H1 (cell line): ENCODE results near the gene SLC7A10. TPM values are rescaled to one million over a fixed set of nuclear protein-coding genes. Genes with fewer than 3 reads are reported as not detected.

Source experiments
- BACH1 ChIP-seq: IDR thresholded peaks from 2 replicates; pipeline ENCODE4 v1.6.1; 2012; ENCODE audit warnings: low read length, improper control_type of control experiment
- EZH2 ChIP-seq: fragments of 200-600 bp; sonication (generic); IDR thresholded peaks from 2 replicates; pipeline ENCODE4 v1.7.1; 2012; ENCODE audit warnings: low read depth, mild to moderate bottlenecking, moderate library complexity, low read length, inconsistent platforms; ENCODE audit not compliant: severe bottlenecking
- JUN ChIP-seq: IDR thresholded peaks from 2 replicates; pipeline ENCODE4 v1.6.1; 2011; ENCODE audit warnings: low read depth, mild to moderate bottlenecking, improper control_type of control experiment, low read length
- MAFK ChIP-seq: IDR thresholded peaks from 2 replicates; pipeline ENCODE4 v1.6.1; 2012; ENCODE audit warnings: low read depth, mild to moderate bottlenecking, improper control_type of control experiment, low read length
- MAX ChIP-seq: IDR thresholded peaks from 2 replicates; pipeline ENCODE4 v1.6.1; 2012; ENCODE audit warnings: inconsistent platforms
- NRF1 ChIP-seq: IDR thresholded peaks from 2 replicates; pipeline ENCODE4 v1.6.1; 2011; ENCODE audit warnings: mild to moderate bottlenecking, low read depth, low read length, improper control_type of control experiment
- RAD21 ChIP-seq, 2 experiments: IDR thresholded peaks in 1 of 2; conservative IDR thresholded peaks in 1 of 2; 2 replicates each; pipeline ENCODE4 v1.6.1; 2011; ENCODE audit warnings: low read depth in 2 of 2, low read length in 2 of 2, improper control_type of control experiment in 1 of 2, inconsistent platforms in 1 of 2, mild to moderate bottlenecking in 1 of 2, moderate library complexity in 1 of 2
- SAP30 ChIP-seq: fragments of 300-600 bp; sonication (generic); IDR thresholded peaks from 2 replicates; pipeline ENCODE4 v1.7.1; 2012; ENCODE audit warnings: low read length, moderate library complexity, mild to moderate bottlenecking, inconsistent platforms; ENCODE audit not compliant: insufficient read depth, insufficient replicate concordance
- SRF ChIP-seq: IDR thresholded peaks from 2 replicates; pipeline ENCODE4 v1.6.1; 2011; ENCODE audit warnings: mild to moderate bottlenecking, low read depth, low read length, moderate library complexity
- TEAD4 ChIP-seq: IDR thresholded peaks from 2 replicates; pipeline ENCODE4 v1.6.1; 2012; ENCODE audit warnings: low read depth, low read length, inconsistent platforms, mixed read lengths
- polyA plus RNA-seq, 7 experiments: library from polyadenylated mRNA; depleted of rRNA in 3 of 7; stranded (reverse) in 5 of 7; unstranded in 2 of 7; fragments of >200 nt in 5 of 7; fragments of 200-250 nt in 2 of 7; gene quantifications; 1 replicate in 5 of 7; 2 replicates in 1 of 7; 4 replicates in 1 of 7; pipeline versions ENCODE4 v1.2.1 to v1.2.3, GENCODE V29; 2011 to 2013; ENCODE audit warnings: missing spikeins in 2 of 7, mixed read lengths in 2 of 7
- total RNA-seq: library from RNA; stranded (reverse); fragmentation: NEBNext Ultra II Directional; extraction: Animal tissue kit (Norgen Biotek cat#: 25700); gene quantifications from 2 replicates; pipeline ENCODE4 v1.2.1, GENCODE V29; 2021
- TF ChIP-seq, protein P1 (sequence below): fragments of 300-600 bp; sonication (generic); IDR thresholded peaks from 2 replicates; pipeline ENCODE4 v1.7.1; 2012; ENCODE audit warnings: low read length, moderate library complexity, mild to moderate bottlenecking, inconsistent platforms; ENCODE audit not compliant: insufficient replicate concordance

The SLC7A10 gene
- total and polyA plus RNA-seq, 2 of the 8 experiments (the other 6 are each of a cell fraction or from before 2014, with no cell fraction given) = 3.7 to 7.1 TPM

DNA sequence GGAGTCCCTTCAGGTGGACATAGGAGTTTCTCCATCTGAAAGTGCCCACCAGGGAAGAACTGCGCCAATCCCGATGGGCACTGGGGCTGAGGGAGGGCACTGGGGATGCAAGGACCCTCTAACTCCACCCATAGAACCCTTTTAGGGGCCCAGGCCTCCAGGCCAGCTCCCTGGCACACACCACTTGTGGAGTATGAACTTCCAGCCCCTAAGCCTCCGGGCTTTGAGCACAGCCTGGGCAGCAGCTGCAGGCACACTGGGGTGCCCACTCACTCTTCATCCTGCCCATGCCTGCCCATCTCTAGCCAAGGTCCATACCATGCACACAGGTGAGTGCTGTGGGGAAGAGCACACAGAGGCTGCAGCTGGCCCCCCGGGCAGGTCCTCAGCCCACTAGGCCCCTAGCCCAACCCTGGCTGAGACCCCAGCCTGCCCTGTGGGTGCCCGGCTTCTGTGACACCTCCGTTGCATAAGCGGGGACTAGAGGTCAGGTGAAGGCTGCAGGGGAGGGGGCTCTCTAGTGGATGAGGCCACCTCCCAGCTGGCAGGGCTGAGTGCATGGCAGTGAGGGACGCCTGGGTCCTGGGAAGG lies 14.6 kb upstream of the SLC7A10 start (continued):
- TF ChIP-seq, protein P1, sequence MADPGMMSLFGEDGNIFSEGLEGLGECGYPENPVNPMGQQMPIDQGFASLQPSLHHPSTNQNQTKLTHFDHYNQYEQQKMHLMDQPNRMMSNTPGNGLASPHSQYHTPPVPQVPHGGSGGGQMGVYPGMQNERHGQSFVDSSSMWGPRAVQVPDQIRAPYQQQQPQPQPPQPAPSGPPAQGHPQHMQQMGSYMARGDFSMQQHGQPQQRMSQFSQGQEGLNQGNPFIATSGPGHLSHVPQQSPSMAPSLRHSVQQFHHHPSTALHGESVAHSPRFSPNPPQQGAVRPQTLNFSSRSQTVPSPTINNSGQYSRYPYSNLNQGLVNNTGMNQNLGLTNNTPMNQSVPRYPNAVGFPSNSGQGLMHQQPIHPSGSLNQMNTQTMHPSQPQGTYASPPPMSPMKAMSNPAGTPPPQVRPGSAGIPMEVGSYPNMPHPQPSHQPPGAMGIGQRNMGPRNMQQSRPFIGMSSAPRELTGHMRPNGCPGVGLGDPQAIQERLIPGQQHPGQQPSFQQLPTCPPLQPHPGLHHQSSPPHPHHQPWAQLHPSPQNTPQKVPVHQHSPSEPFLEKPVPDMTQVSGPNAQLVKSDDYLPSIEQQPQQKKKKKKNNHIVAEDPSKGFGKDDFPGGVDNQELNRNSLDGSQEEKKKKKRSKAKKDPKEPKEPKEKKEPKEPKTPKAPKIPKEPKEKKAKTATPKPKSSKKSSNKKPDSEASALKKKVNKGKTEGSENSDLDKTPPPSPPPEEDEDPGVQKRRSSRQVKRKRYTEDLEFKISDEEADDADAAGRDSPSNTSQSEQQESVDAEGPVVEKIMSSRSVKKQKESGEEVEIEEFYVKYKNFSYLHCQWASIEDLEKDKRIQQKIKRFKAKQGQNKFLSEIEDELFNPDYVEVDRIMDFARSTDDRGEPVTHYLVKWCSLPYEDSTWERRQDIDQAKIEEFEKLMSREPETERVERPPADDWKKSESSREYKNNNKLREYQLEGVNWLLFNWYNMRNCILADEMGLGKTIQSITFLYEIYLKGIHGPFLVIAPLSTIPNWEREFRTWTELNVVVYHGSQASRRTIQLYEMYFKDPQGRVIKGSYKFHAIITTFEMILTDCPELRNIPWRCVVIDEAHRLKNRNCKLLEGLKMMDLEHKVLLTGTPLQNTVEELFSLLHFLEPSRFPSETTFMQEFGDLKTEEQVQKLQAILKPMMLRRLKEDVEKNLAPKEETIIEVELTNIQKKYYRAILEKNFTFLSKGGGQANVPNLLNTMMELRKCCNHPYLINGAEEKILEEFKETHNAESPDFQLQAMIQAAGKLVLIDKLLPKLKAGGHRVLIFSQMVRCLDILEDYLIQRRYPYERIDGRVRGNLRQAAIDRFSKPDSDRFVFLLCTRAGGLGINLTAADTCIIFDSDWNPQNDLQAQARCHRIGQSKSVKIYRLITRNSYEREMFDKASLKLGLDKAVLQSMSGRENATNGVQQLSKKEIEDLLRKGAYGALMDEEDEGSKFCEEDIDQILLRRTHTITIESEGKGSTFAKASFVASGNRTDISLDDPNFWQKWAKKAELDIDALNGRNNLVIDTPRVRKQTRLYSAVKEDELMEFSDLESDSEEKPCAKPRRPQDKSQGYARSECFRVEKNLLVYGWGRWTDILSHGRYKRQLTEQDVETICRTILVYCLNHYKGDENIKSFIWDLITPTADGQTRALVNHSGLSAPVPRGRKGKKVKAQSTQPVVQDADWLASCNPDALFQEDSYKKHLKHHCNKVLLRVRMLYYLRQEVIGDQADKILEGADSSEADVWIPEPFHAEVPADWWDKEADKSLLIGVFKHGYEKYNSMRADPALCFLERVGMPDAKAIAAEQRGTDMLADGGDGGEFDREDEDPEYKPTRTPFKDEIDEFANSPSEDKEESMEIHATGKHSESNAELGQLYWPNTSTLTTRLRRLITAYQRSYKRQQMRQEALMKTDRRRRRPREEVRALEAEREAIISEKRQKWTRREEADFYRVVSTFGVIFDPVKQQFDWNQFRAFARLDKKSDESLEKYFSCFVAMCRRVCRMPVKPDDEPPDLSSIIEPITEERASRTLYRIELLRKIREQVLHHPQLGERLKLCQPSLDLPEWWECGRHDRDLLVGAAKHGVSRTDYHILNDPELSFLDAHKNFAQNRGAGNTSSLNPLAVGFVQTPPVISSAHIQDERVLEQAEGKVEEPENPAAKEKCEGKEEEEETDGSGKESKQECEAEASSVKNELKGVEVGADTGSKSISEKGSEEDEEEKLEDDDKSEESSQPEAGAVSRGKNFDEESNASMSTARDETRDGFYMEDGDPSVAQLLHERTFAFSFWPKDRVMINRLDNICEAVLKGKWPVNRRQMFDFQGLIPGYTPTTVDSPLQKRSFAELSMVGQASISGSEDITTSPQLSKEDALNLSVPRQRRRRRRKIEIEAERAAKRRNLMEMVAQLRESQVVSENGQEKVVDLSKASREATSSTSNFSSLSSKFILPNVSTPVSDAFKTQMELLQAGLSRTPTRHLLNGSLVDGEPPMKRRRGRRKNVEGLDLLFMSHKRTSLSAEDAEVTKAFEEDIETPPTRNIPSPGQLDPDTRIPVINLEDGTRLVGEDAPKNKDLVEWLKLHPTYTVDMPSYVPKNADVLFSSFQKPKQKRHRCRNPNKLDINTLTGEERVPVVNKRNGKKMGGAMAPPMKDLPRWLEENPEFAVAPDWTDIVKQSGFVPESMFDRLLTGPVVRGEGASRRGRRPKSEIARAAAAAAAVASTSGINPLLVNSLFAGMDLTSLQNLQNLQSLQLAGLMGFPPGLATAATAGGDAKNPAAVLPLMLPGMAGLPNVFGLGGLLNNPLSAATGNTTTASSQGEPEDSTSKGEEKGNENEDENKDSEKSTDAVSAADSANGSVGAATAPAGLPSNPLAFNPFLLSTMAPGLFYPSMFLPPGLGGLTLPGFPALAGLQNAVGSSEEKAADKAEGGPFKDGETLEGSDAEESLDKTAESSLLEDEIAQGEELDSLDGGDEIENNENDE = no peak
- TF ChIP-seq RAD21 (IDR thresholded peaks at IDR 0.05 in 1 of 2, conservative IDR thresholded peaks at IDR 0.05 in 1 of 2; ENCODE audit: low read depth in 2 of 2, low read length in 2 of 2) (no peak), SAP30 (no peak), TEAD4 (no peak), NRF1 (no peak), BACH1 (no peak), SRF (no peak), MAFK (no peak), MAX (no peak), JUN (no peak), EZH2 (no peak)
